Activated CD8-positive, alpha-beta memory T cell treated with anti-CD3 and anti-CD28 coated beads, Interleukin-2, amount 10 ng/mL, durations not matched to agents 7 days and 5 days (primary cell): ENCODE data around the gene OR2T27. TPM values are rescaled to one million over a fixed set of nuclear protein-coding genes. Genes with fewer than 3 reads are reported as not detected.
A peak's percentile ranks its signal among the peaks of the same experiment; 100 is the strongest.
"Not testable (repeated sequence)": the region's sequence is repeated elsewhere in the genome, so short reads cannot be mapped to it uniquely, and the experiment has no call there.

Experiments
- ATAC-seq: fragments of 150-1000 bp; cut with Tn5 transposase; one replicate; pipeline ENCODE4 v1.10.0; 2021; ENCODE audit warnings: moderate library complexity
- CTCF ChIA-PET: fragments of 350-600 bp; sonication (Branson Sonifier 250); formaldehyde crosslinking; loops from one replicate; lab custom pipeline; 2021; ENCODE audit warnings: antibody characterized with exemption; lab: Charles Lee
- DNase-seq: peaks from one replicate; pipeline ENCODE4 v3.0.0-alpha.2; 2020
- H3K27ac Mint-ChIP-seq: one replicate; pipeline ENCODE4 v1.8.0; 2021; ENCODE audit warnings: mild to moderate bottlenecking, mixed read lengths
- H3K27me3 Mint-ChIP-seq: one replicate; pipeline ENCODE4 v1.8.0; 2021; ENCODE audit warnings: mixed read lengths
- H3K36me3 Mint-ChIP-seq: one replicate; pipeline ENCODE4 v1.8.0; 2021; ENCODE audit warnings: mild to moderate bottlenecking, mixed read lengths
- H3K4me1 Mint-ChIP-seq: one replicate; pipeline ENCODE4 v1.8.0; 2021; ENCODE audit warnings: mixed read lengths
- H3K4me3 Mint-ChIP-seq: one replicate; pipeline ENCODE4 v1.8.0; 2021; ENCODE audit warnings: mild to moderate bottlenecking, moderate library complexity, mixed read lengths
- H3K9me3 Mint-ChIP-seq: one replicate; pipeline ENCODE4 v1.8.0; 2022; ENCODE audit warnings: low read depth, mixed read lengths
- total RNA-seq, 2 experiments: library from RNA; stranded (reverse); gene quantifications; one replicate each; pipeline ENCODE4 v1.2.3, GENCODE V29; 2021

The OR2T27 gene
- total RNA-seq, result not detected

- ATAC-seq, DNase-seq, H3K36me3 Mint-ChIP-seq, H3K27ac Mint-ChIP-seq, H3K4me1 Mint-ChIP-seq, CTCF ChIA-PET, H3K4me3 Mint-ChIP-seq, H3K27me3 Mint-ChIP-seq, H3K9me3 Mint-ChIP-seq: not testable (repeated sequence)
Measured at GRCh38 chr1:248655354-248655753, at the start of gene OR2T27. TSS of gene OR2T27 (minus strand) at chr1:248655528. CDS start at chr1:248650884, 4,644 bp downstream.

GRCh38 chr1:248704606-248705005 lies 49.3 kb upstream of the OR2T27 start:
- Mint-ChIP-seq H3K4me1 (no peaks in the 10 kb centered on the region), H3K36me3 (no peaks in the 10 kb centered on the region), H3K27me3 (peaks cover 8% of the 10 kb centered on the region), H3K9me3 (no peaks in the 10 kb centered on the region), H3K4me3 (no peak overlapping the region), H3K27ac (no peak overlapping the region)
- DNase-seq (no peak), ATAC-seq (no peak)
- CTCF ChIA-PET, result interaction anchor here (0.7 kb wide), 1 partner anchor 10 kb away, joined by 3 read pairs; no protein-coding TSS in a partner anchor

- DNase-seq (no peak), ATAC-seq (no peak)
- no peak overlapping the region for H3K4me3 Mint-ChIP-seq
- H3K36me3 Mint-ChIP-seq, result no peaks in the 10 kb centered on the region
- CTCF ChIA-PET, result no interaction called here
- H3K4me1 Mint-ChIP-seq, result no peaks in the 10 kb centered on the region
- H3K27me3 Mint-ChIP-seq, result peaks cover 8% of the 10 kb centered on the region
- no peak overlapping the region for H3K27ac Mint-ChIP-seq
- H3K9me3 Mint-ChIP-seq, result no peaks in the 10 kb centered on the region
Measured at GRCh38 chr1:248703674-248704073, 48.3 kb upstream of the OR2T27 start.

GRCh38 chr1:248702714-248703113 lies 47.4 kb upstream of the OR2T27 start, which contains the start of gene OR14I1:
TSS of gene OR14I1 (minus strand) at chr1:248702766.
- no peak within 1 kb of the TSS for H3K4me3 Mint-ChIP-seq
- no peaks in the 10 kb centered on the region for H3K36me3 Mint-ChIP-seq
- no peaks in the 10 kb centered on the region for H3K9me3 Mint-ChIP-seq
- CTCF ChIA-PET, result no interaction called here
- DNase-seq, result no peak
- H3K27me3 Mint-ChIP-seq, result peaks cover 3% of the 10 kb centered on the region
- H3K27ac Mint-ChIP-seq, result no peak within 1 kb of the TSS
- ATAC-seq, result no peak
- H3K4me1 Mint-ChIP-seq, result no peaks in the 10 kb centered on the region

- ATAC-seq (no peak), DNase-seq (no peak)
- no peak overlapping the region for H3K4me3 Mint-ChIP-seq
- H3K36me3 Mint-ChIP-seq, result no peaks in the 10 kb centered on the region
- H3K4me1 Mint-ChIP-seq, result no peaks in the 10 kb centered on the region
- H3K27ac Mint-ChIP-seq, result no peak overlapping the region
- peaks cover 2% of the 10 kb centered on the region for H3K27me3 Mint-ChIP-seq
- H3K9me3 Mint-ChIP-seq, result no peaks in the 10 kb centered on the region
- CTCF ChIA-PET, result interaction anchor here (1.9 kb wide), 1 partner anchor 11 kb away, joined by 4 read pairs; no protein-coding TSS in a partner anchor
Measured at GRCh38 chr1:248699099-248699498, 43.8 kb upstream of the OR2T27 start.

GRCh38 chr1:248697907-248698306 lies 42.6 kb upstream of the OR2T27 start:
- Mint-ChIP-seq H3K36me3 (no peaks in the 10 kb centered on the region), H3K27ac (no peak overlapping the region), H3K4me3 (no peak overlapping the region), H3K27me3 (peaks cover 2% of the 10 kb centered on the region), H3K4me1 (no peaks in the 10 kb centered on the region), H3K9me3 (no peaks in the 10 kb centered on the region)
- CTCF ChIA-PET, result interaction anchor here (1.8 to 1.9 kb wide), 2 partner anchors 12 to 107 kb away, joined by 4 to 6 read pairs; no protein-coding TSS in a partner anchor
- DNase-seq (no peak), ATAC-seq (no peak)

- Mint-ChIP-seq H3K36me3 (no peaks in the 10 kb centered on the region), H3K4me1 (no peaks in the 10 kb centered on the region), H3K27me3 (peaks cover 2% of the 10 kb centered on the region), H3K4me3 (no peak overlapping the region), H3K9me3 (peaks cover 5% of the 10 kb centered on the region), H3K27ac (no peak overlapping the region)
- ATAC-seq (no peak), DNase-seq (no peak)
- CTCF ChIA-PET, result interaction anchor here (1.8 kb wide), 1 partner anchor 109 kb away, joined by 6 read pairs; no protein-coding TSS in a partner anchor
Measured at GRCh38 chr1:248696774-248697173, 41.4 kb upstream of the OR2T27 start.

- H3K4me1 Mint-ChIP-seq, result no peaks in the 10 kb centered on the region
- no peaks in the 10 kb centered on the region for H3K36me3 Mint-ChIP-seq
- ATAC-seq, result no peak
- H3K27me3 Mint-ChIP-seq, result peaks cover 2% of the 10 kb centered on the region
- H3K9me3 Mint-ChIP-seq, result peaks cover 5% of the 10 kb centered on the region
- H3K4me3 Mint-ChIP-seq, result no peak overlapping the region
- H3K27ac Mint-ChIP-seq, result no peak overlapping the region
- DNase-seq, result no peak
- CTCF ChIA-PET, result interaction anchor here (1.8 kb wide), 1 partner anchor 109 kb away, joined by 6 read pairs; no protein-coding TSS in a partner anchor
Measured at GRCh38 chr1:248696261-248696660, 40.9 kb upstream of the OR2T27 start.

DNA sequence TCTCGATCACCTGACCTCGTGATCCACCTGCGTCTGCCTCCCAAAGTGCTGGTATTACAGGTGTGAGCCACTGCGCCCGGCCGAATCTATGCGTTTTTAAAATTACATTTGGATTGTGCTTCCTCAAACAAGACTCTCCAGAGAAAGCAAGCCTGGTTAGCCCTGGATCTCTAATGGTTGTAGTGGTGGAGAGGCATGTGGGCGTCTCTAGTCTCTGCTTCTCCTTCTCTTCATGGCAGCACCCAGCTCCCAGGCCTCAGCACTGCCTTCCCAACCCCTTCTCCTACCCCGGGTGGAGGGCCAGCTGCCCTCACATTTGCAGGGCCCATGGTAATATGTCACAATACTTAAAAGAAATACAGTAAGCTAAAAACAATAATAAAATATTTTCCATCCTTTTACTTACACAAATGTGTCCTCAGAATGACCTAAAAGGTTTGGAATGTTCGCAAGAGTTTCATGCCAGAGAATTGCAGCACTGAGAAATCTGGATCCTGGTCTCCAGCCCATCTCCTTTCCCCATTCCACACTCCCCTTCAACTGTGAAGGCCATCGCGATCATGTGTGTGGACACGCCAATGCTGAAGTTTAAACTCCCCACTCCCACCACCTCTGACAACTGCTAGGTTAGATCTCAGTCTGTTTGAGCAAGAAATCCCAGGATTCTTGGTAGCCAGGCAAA lies 40.3 kb upstream of the OR2T27 start:
- Mint-ChIP-seq H3K27me3 (peaks cover 2% of the 10 kb centered on the region), H3K36me3 (no peaks in the 10 kb centered on the region), H3K4me3 (no peak overlapping the region), H3K27ac (no peak overlapping the region), H3K9me3 (peaks cover 5% of the 10 kb centered on the region), H3K4me1 (no peaks in the 10 kb centered on the region)
- DNase-seq (no peak), ATAC-seq (no peak)
- CTCF ChIA-PET, result interaction anchor here (1.1 kb wide), 1 partner anchor 111 kb away, joined by 3 read pairs; no protein-coding TSS in a partner anchor

DNA sequence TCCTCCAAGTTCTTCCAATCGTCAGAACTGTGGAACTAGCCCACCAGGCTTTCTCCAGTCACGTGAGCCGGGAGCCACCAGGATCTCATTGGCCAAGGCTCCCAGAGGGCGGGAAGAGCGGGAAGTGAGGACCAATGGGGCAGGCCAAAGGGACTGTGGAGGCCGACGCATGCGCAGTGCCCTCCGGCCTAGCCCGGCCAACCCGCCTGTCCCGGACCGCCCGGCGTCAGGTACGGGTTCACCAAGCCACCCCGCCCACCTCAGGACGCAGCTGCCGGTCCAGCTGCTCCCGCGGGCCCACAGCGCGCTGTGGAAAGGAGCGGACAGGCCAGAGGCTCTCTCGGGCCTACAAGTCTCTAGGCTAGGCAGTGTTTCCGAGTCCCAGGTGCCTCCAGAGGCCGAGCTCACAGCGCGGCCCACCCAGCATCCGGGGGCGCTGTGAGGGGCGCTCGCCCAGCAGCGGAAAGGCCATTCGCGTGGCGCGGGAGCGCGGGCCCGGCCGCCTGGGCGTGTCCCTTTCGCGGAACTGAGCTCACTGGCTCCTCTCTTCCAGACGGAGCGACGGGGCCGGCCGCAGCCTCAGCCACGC lies 36.3 kb upstream of the OR2T27 start:
- Mint-ChIP-seq H3K4me3 (no peak overlapping the region), H3K9me3 (peaks cover 5% of the 10 kb centered on the region), H3K27me3 (peaks cover 2% of the 10 kb centered on the region), H3K4me1 (peaks cover 1% of the 10 kb centered on the region), H3K27ac (no peak overlapping the region), H3K36me3 (no peaks in the 10 kb centered on the region)
- no peak for ATAC-seq
- CTCF ChIA-PET, result no interaction called here
- DNase-seq, result no peak

DNA sequence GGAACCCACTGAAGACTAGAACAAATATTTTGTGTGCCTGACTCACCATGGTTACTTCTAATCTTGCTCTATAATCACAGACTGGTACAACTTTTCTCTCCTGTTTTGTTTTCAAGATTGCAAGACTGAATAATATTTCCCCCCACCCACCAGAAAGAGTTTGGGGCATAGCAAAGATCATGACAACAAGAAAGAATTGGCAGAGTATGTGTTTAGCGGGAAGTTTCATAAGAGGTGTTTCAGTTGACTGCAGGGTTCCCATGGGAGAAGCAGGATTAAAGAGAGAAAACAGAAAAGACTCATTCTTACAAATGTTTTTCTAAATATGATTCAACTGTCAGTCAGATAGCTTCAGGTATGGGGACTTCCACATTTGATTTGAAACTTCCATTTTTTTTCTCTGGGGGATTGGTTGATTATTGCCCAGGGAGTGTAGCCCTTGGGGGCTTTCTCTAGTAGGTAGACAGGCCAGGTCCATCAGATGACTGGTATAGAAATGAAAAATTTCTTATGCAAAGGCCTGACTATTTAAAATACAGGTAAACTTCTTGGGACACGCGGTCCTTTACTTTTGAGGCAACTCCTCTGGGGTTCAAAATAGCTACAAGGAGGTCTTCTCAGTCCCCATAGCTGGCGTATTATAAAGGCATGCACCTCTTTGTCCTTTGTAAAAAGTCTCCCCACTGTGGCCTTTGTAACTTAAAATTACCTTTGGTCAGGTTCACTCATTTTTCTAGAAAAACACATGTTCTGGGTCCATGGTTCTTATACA lies 33.4 kb upstream of the OR2T27 start:
- Mint-ChIP-seq H3K27me3 (peaks cover 4% of the 10 kb centered on the region), H3K9me3 (peaks cover 5% of the 10 kb centered on the region), H3K27ac (no peak overlapping the region), H3K4me3 (no peak overlapping the region), H3K36me3 (no peaks in the 10 kb centered on the region), H3K4me1 (peaks cover 1% of the 10 kb centered on the region)
- no peak for ATAC-seq
- CTCF ChIA-PET, result no interaction called here
- no peak for DNase-seq

GRCh38 chr1:248686815-248687214 lies 31.5 kb upstream of the OR2T27 start:
- Mint-ChIP-seq H3K27me3 (peaks cover 4% of the 10 kb centered on the region), H3K9me3 (no peaks in the 10 kb centered on the region), H3K36me3 (no peaks in the 10 kb centered on the region), H3K4me3 (no peak overlapping the region), H3K4me1 (peaks cover 1% of the 10 kb centered on the region), H3K27ac (no peak overlapping the region)
- DNase-seq (no peak), ATAC-seq (peak; percentile 65)
- CTCF ChIA-PET, result interaction anchor here (1.4 kb wide), 1 partner anchor 282 kb away, joined by 6 read pairs; no protein-coding TSS in a partner anchor

GRCh38 chr1:248681651-248682050 lies 26.3 kb upstream of the OR2T27 start:
- no peak overlapping the region for H3K4me3 Mint-ChIP-seq
- no peak overlapping the region for H3K27ac Mint-ChIP-seq
- DNase-seq (no peak), ATAC-seq (no peak)
- CTCF ChIA-PET, result no interaction called here
- no peaks in the 10 kb centered on the region for H3K36me3 Mint-ChIP-seq
- peaks cover 7% of the 10 kb centered on the region for H3K27me3 Mint-ChIP-seq
- no peaks in the 10 kb centered on the region for H3K9me3 Mint-ChIP-seq
- no peaks in the 10 kb centered on the region for H3K4me1 Mint-ChIP-seq
